ENCODE results near the gene WDR5. TPM values are rescaled to one million over a fixed set of nuclear protein-coding genes. Genes with fewer than 3 reads are reported as not detected.

The WDR5 gene
- polyA plus RNA-seq, 2 of the 4 experiments (the other 2 are of a cell fraction): 37.9 to 46.0 TPM

DNA sequence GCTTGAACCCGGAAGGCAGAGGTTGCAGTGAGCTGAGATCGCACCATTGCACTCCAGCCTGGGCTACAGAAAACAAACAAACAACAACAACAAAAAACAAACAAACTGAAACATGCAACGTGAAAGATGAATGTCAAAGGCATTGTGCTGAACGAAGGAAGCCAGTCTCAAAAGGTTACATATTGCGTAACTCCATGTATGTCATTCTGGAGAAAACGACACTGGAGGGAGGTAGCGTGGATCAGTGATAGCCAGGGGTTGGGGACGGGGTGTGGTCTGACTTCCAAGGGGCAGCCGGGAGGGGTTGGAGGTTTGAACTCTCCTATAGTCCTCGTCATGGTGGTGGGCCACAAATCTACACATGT is 12.1 kb upstream of the WDR5 start:
- DNase-seq (ENCODE audit: low read depth in 1 of 2, low spot score in 1 of 2): no peak

DNA sequence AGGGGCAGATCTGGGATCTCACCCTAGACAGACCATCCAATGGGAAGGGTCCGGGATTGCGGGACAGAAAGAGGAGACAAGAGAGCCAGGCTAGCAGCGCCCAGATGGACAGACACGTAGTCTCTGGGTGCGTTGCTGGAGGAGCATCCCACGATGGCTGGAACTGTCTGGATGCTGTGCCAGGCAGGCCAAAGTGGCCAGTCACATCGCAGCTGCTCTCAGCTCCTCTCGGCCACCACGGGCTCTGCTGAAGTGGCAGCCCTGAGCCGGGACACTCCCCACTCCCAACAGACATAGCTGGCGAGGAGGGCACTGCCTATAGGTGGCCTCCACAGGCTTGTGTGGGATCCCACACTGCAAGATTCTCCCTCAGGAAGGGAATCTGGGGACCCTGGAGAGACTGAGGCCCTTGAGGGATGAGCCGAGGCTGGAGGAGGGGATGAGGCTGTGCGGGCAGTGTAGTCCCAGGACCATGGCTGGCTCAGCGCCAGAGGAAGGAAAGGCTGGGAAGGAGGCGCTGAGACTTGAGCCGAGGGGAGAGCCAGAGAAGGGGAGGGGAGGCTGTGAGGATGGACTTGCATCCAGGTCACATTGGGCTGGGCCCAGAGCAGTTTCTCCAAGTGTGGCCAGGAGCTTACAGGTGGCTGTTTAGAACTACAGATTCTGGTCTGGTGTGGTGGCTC is 10.3 kb upstream of the WDR5 start:
- Histone ChIP-seq H3K4me1 (peaks cover under 1% of the 10 kb centered on the region; the same call in 2 of the 3 replicates), H3K27ac (no peak overlapping the region), H3K4me3 (no peak overlapping the region), H3K9me3 (no peaks in the 10 kb centered on the region), H3K4me2 (no peak overlapping the region)
- 73% methylated on average over 12 of the region's 16 CpGs for WGBS (ENCODE audit: missing lambda C conversion rate)
- FAIRE-seq (no peak), DNase-seq (ENCODE audit: low read depth in 1 of 2, low spot score in 1 of 2) (no peak), ATAC-seq (peak; percentile 42 to 53; a peak in 5 of 6 replicates)
- POLR2A ChIA-PET: no interaction called here
- CTCF ChIA-PET: interaction anchor here (0.9 to 1.2 kb wide), 5 partner anchors 21 to 318 kb away, joined by 3 to 5 read pairs (median 3); no protein-coding TSS in a partner anchor
- TF ChIP-seq GATA3 (IDR thresholded peaks at IDR 0.05; ENCODE audit: borderline replicate concordance) (no peak), SMC3 (IDR thresholded peaks at IDR 0.05) (no peak), HOXB5 (CRISPR knock-in tag; IDR thresholded peaks at IDR 0.05) (no peak), POLR2AphosphoS2 (conservative IDR thresholded peaks at IDR 0.05; ENCODE audit: low read length) (no peak), FOXS1 (CRISPR knock-in tag; IDR thresholded peaks at IDR 0.05) (no peak), RNF2 (IDR thresholded peaks at IDR 0.05; ENCODE audit: borderline replicate concordance, low read depth) (no peak), NFE2L2 (conservative IDR thresholded peaks at IDR 0.05; ENCODE audit: low read length) (no peak), BCL3 (IDR thresholded peaks at IDR 0.05) (no peak), HEYL (CRISPR knock-in tag; IDR thresholded peaks at IDR 0.05) (no peak), EHF (CRISPR knock-in tag; IDR thresholded peaks at IDR 0.05) (no peak), PHF8 (IDR thresholded peaks at IDR 0.05; ENCODE audit: borderline replicate concordance, low read depth) (no peak)

More for the DNA sequence above, 12.1 kb upstream of the WDR5 start:
- H3K4me2 ChIP-seq: no peak overlapping the region
- TF ChIP-seq EP300 (IDR thresholded peaks at IDR 0.05) (no peak), CHD4 (IDR thresholded peaks at IDR 0.05; ENCODE audit: borderline replicate concordance) (no peak), CEBPB (IDR thresholded peaks at IDR 0.05) (peak; percentile 42 to 85; a peak in 3 of 4 replicates)
- H3K27ac ChIP-seq: no peak overlapping the region
- 52% methylated on average over 10 of the region's 10 CpGs for WGBS (ENCODE audit: missing lambda C conversion rate)
- FAIRE-seq: no peak
- ChIA-PET POLR2A (no interaction called here), CTCF (no interaction called here)
- H3K9me3 ChIP-seq: no peaks in the 10 kb centered on the region
- no peaks in the 10 kb centered on the region for H3K4me1 ChIP-seq
- no peak for ATAC-seq
- H3K4me3 ChIP-seq: no peak overlapping the region

DNA sequence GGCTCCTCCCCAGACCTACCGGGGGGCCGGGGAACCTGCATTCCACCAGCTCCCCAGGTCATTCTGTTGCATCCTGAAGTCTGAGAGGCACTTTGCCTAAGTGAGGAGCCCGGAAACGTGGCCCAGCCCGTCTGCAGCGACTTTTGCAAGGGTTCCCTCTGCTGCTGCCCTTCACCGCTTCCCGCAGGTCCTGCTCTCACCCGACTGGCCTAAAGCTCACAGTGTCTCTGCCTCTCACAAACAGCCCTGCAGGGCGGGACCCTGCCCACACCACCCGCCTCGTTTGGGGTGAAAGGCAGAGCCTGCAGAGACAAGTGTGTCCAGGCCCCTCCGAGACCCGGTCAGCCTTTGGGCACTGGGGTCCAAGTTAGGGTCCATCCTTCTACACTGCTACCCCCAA is 9.5 kb upstream of the WDR5 start:
- POLR2A ChIA-PET: interaction anchor here (0.6 kb wide), 1 partner anchor 1508 kb away, joined by 4 read pairs; no protein-coding TSS in a partner anchor
- Histone ChIP-seq H3K4me3 (no peak overlapping the region), H3K4me2 (no peak overlapping the region), H3K4me1 (peaks cover 9% of the 10 kb centered on the region), H3K27ac (no peak overlapping the region), H3K9me3 (no peaks in the 10 kb centered on the region)
- FAIRE-seq (no peak), DNase-seq (ENCODE audit: low read depth in 1 of 2, low spot score in 1 of 2) (no peak), ATAC-seq (no peak)
- no peak for TF ChIP-seq HMGXB4 (CRISPR knock-in tag; IDR thresholded peaks at IDR 0.05; ENCODE audit: borderline replicate concordance)
- TF ChIP-seq CEBPB (IDR thresholded peaks at IDR 0.05): no peak
- no peak for TF ChIP-seq MAZ (IDR thresholded peaks at IDR 0.05; ENCODE audit: borderline replicate concordance, low read depth, low read length)
- no peak for TF ChIP-seq BHLHE40 (IDR thresholded peaks at IDR 0.05; ENCODE audit: low read depth, low read length)
- TF ChIP-seq NPAS2 (CRISPR knock-in tag; IDR thresholded peaks at IDR 0.05; ENCODE audit: borderline replicate concordance): no peak
- no peak for TF ChIP-seq EHF (CRISPR knock-in tag; IDR thresholded peaks at IDR 0.05)
- no peak for TF ChIP-seq HDAC2 (IDR thresholded peaks at IDR 0.05)
- TF ChIP-seq CBX2 (IDR thresholded peaks at IDR 0.05; ENCODE audit: borderline replicate concordance, low read depth): no peak
- TF ChIP-seq HOXB13 (CRISPR knock-in tag; IDR thresholded peaks at IDR 0.05; ENCODE audit: low read depth): no peak
- TF ChIP-seq HEYL (CRISPR knock-in tag; IDR thresholded peaks at IDR 0.05): no peak
- no peak for TF ChIP-seq POLR2AphosphoS2 (conservative IDR thresholded peaks at IDR 0.05; ENCODE audit: low read length)
- TF ChIP-seq RNF2 (IDR thresholded peaks at IDR 0.05; ENCODE audit: borderline replicate concordance, low read depth): no peak
- TF ChIP-seq SMC3 (IDR thresholded peaks at IDR 0.05): no peak
- TF ChIP-seq, protein P1, sequence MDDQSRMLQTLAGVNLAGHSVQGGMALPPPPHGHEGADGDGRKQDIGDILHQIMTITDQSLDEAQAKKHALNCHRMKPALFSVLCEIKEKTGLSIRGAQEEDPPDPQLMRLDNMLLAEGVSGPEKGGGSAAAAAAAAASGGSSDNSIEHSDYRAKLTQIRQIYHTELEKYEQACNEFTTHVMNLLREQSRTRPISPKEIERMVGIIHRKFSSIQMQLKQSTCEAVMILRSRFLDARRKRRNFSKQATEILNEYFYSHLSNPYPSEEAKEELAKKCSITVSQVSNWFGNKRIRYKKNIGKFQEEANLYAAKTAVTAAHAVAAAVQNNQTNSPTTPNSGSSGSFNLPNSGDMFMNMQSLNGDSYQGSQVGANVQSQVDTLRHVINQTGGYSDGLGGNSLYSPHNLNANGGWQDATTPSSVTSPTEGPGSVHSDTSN (IDR thresholded peaks at IDR 0.05): no peak
- TF ChIP-seq ZSCAN20 (CRISPR knock-in tag; IDR thresholded peaks at IDR 0.05): no peak
- CTCF ChIA-PET: no interaction called here
- WGBS (ENCODE audit: missing lambda C conversion rate): 81% methylated on average over 13 of the region's 14 CpGs

Data from A549 (cell line).